Fibroblast of peridontal ligament (primary cell): ENCODE results near the gene OVCH2.
"Not testable (repeated sequence)": the region's sequence is repeated elsewhere in the genome, so short reads cannot be mapped to it uniquely, and the experiment has no call there.

Experiments used
- DNase-seq: peaks from one replicate; pipeline ENCODE4 v3.0.0-alpha.2; 2010; ENCODE audit errors: extremely low read depth

Gene OVCH2

DNA sequence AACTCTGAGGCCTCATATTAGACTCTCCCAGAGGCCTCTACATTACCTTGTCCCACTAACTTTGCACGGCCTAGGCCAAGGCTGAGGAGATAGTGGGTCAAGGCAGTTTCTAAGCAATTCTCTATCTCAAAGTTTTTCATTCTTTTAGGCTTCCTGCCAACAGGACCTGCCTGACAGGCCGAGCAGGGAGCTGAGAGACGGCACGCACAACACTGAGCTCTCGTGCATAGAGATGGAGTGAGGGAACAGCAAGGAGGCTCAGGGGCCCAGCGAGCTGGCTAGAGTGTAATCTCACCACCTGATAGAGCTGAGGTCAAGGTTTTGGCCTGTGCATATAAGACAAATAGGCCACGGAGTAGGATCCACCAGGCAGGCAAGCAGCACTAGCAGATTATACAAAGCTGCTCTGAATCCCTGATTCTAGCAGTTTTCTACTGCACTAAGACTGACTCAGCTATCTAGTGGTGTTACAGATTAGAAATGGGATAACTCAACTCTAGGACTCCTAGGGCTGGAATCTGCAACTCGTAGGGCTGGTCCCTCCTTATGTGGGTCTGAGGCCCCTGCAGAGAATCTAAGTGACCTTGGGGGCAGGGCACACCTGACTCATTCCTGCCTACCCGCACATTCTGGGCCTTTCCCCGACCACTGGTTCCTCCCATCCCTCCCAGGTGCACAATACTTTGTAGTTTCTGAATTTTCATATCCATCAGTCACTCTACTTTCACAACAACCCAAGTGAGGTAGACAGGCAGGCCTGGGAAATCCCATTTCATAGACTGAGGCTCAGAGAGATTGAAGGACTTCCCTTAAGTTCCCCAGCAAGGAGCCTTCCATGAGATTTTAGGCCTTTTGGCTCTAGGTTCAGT, 34.7 kb downstream of the OVCH2 start:
- no peak for DNase-seq

GRCh38 chr11:7670641-7671040, 35.6 kb downstream of the OVCH2 start:
- no peak for DNase-seq

- no peak for DNase-seq
These were observed 37.4 kb downstream of the OVCH2 start for GRCh38 chr11:7668911-7669310.

DNA sequence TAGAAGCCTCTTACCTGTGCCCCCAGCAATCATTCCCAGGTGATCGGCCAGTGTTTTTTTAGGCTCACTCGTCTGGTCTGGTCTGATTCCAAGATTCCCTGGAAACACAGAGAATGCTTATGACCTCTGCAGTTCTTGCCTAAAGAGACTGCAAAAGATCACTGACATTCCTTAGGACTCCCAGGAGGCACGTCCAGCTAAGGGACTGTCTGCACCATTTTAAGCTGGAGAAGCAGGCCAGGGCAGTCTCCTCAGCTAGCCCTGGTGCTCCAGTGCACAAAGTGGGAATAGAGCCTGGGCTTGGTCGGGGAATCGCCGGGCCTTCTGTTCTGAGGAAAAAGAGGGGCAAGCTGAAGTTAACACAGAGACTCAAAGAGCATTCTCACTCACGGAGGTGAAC, 37.8 kb downstream of the OVCH2 start:
- DNase-seq: no peak

DNA sequence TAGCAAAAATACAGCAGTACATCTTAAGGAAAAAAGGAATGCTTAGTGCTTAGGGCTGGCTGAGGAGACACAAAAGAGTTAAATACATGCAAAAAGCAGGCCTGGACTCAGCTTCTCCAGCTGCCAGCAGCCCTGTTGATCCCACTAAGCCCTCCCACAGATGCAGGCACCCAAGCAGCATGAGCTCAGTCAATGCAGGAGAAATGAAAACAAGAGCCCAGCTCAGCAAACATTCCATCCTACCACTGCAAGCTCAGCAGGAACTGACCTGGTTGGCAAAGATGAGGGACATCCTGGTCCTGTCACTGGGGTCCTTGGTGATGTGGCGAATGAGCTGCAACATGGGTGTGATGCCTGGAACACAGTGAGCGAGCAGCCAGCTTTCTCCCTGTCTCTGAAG, 38.8 kb downstream of the OVCH2 start:
- no peak for DNase-seq

- no peak for DNase-seq
These were observed 39.9 kb downstream of the OVCH2 start for GRCh38 chr11:7666292-7666866.

DNA sequence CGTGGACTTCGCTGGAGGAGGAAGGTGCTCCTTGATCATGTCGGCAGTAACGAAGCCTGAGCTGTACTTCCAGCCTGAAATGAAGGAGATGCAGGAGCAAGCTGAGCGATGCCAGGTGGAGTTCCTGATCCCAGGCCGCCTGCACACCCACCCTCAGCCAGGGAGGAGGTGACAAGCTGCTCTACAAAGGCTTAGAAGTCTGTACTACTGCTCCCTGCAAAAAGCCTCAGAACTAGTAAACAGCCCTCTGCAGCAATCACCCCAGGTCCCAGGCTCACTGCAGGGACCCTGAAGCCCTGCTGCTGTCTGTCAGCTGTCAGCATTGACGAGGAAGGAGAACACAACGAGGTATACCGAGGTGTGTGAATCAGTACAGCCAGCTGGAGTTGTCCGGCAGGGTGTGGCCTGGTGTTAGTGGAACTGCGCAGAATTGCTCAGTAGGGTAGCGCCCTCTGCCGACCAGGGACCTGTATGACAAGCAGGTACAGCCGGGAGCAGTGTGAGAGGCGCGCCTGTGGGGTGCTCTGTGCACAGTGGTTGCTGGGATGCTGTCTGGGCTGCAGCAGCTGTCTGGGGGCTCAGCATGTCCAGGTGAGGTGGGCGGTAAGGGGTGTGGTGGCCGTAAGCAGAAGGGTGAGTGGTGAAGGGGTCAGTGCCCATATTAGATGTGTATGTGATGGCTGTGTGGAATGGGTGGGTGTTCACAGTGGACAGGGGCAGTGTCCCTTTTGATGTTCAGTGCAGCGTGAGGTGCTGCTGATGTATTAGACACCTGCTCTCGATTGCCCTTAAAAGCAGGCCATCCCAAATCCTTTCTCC, 40.6 kb downstream of the OVCH2 start:
- DNase-seq: peak; percentile 58

- no peak for DNase-seq
These were observed 41.4 kb downstream of the OVCH2 start for GRCh38 chr11:7664867-7665266.

DNA sequence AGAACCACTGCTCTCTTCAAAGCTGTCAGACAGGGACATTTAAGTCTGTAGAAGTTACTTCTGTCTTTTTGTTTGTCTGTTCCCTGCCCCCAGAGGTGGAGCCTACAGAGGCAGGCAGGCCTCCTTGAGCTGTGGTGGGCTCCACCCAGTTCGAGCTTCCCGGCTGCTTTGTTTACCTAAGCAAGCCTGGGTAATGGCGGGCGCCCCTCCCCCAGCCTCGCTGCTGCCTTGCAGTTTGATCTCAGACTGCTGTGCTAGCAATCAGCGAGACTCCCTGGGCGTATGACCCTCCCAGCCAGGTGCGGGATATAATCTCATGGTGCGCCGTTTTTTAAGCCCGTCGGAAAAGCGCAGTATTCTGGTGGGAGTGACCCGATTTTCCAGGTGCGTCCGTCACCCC, 42.7 kb downstream of the OVCH2 start:
- DNase-seq: not testable (repeated sequence)

DNA sequence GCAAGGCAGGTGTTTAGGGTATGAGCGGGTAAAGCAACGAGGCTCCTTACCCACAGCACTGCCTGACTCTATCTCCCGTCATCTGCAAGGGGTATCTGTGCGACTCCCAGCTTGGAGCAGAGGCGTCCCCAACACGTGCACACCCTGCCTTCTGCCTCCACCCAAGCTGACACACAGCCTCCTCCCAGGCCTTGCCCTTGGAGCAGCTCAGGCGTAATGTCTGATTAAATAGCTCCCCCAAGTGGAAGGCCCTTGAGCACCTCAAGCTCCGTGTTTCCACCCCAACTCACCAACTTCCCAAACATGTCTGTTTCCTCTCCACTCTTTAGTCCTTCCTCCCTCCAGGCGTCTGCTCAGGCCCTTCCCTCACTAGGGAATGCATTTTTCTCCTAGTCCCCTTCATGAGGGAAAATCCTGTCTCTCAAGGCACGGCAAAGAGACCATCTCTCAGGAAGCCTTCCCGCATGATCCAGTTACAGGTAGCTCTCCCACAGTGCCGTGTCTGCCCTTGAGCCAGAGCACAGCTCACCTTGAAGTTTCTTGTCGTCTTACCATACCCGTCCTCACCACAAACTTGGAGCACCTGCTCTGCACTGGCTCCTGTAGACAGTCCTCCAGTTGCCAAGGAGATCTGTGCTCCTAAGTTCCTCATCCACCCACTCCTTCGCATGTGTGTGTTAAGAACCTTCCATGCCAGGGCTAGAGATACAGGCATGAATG, 48.8 kb downstream of the OVCH2 start:
- peak; percentile 80 for DNase-seq

DNA sequence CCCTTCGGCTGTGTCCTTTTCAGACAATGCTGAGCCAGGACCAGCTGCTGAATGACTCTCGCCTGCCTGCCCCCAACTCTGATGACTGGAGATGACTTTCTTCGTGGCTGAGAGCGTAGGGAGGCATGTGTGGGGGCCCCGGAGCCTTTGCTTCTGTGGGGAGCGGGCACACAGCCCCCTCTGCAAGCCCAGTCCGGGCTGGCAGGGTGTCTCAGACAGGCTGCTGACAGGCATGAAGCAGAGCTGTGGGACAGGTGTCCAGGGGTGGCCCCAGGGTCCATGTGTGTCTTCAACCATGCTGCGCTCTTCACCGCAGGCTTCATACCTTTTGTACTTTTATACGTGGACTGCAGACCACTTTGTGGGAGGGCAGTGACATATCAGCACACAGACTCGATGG, 49.6 kb downstream of the OVCH2 start:
- DNase-seq: no peak

DNA sequence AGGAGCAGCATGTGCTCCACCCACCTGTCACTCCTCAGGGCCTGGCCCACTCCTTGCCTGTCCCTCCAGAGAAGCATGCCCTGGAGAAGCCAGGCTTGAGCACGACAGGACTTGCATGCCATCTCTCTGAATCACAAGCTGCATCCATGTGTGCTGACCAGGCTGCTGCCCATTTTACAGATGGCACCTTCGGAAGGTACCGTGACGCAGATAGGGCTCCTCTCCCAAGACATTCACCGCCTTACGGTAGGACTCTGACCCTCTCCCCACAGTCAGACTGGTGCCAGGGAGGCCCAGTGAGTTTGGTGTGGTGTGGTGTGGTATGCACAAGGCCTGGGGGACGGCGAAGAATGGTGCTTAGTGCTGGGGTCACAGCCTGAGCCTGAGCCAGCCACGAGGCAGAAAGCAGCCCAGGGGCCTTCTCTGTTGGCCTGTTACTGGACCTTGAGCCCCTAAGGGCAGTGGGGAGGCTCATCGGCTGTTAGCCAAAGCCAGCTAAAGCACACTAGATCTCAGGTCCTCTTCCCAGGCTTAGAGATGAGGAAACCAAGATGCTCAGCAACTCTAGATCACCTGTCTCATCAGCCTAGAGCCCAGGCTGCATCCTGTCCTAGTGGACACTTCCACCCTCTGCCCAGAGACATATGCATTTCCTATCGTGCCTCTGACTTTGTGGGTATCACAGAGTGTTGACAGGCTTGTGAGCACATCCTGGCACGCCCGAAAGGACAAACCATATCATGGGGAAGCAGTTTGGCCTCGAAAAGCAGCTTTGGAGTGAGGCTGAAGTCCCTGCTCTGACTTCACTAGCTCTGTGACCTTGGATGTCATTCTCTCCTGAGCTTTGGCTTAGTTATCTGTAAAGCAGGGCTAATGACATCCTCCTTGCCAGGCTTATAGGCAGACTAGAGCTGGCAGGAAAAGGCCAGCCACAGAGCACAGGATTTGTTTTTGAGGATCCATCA, 50.7 kb downstream of the OVCH2 start:
- DNase-seq: no peak

DNA sequence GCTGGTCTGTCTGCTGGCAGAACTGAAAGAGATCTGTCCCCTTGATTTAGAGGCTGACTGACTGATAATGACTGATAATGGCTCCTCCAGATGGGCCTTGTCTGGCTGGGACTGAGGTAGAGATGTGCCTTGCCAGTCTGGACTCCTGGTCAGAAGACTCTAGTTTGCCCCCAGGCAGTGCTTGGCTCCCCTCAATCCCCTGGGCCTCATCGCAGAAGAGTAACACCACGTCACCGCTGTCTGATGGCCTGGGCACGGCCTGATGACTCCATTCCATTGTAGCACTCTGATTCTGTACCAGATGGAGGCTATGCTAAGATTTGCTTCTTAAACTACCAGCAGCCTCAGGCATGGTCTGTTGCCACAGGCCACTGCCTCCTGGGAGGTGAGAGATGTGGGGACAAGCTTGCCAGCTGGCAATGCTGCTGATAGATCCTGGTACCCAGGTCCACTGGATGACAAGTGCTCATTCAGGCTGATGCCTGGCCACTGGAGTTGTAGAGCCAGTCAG, 52.0 kb downstream of the OVCH2 start:
- no peak for DNase-seq

DNA sequence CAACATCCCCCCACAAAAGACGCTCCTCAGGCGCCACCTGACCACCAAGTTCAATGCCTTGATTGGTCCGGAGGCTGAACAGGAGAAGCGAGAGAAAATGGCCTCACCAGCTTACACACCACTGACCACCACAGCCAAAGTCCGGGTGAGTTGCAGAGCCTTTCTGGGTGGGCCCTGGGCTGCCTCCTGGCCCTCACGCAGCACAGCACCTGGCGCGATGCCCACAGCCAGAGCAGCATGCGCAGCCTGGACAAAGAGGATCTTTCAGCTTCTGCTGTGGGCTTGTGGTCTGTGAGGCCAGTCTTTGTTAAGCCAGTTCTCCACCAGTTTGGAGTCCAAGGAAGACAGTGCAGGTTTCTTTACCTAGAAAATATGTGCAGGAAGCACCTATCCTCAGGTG, 54.6 kb downstream of the OVCH2 start:
- DNase-seq: no peak

GRCh38 chr11:7651140-7651551, 55.1 kb downstream of the OVCH2 start:
- DNase-seq: no peak

- no peak for DNase-seq
These were observed 58.0 kb downstream of the OVCH2 start for GRCh38 chr11:7648264-7648663.

GRCh38 chr11:7646866-7647265, 59.4 kb downstream of the OVCH2 start:
- DNase-seq: no peak

- no peak for DNase-seq
These were observed 61.1 kb downstream of the OVCH2 start for GRCh38 chr11:7645206-7645605.

DNA sequence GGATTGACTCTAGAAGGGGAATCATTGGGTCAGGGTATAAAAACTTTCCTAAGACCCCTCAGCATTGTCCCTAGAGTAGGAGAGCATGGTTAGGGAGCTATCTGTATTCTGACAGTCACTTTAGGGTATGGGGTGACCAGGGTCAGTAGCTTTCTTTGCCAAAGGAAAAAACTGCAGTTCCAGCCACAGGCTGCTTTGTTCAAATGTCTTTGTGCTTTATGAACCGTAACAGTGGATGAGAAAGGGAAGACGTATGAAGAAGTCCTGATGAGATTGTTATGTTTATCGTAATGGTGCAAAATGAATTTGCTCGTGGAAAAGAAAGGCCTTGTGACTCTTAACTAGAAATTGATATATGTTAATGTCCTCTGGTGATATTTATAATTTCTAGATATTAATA, 63.0 kb downstream of the OVCH2 start:
- DNase-seq: no peak

- DNase-seq: no peak
These were observed 63.5 kb downstream of the OVCH2 start for GRCh38 chr11:7642747-7643146.

DNA sequence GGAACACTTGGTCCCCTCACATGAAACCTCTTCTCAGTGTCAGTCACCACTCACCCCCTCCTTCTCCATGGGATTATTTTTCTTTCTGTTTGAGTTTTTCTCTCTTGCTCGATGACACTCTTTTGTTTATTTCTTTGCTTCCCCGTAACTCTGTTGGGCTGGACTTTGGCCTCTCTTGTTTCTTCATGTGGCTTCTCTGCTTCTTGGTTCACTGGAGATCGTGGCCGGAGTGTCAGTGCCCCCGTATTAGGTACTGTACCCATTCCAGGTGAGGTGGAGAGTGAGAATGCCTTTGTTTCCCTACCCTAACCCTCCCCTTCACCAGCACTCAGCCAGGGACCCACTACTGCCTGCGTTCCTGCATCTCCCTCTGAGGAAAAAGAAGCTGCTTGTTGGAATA, 65.5 kb downstream of the OVCH2 start:
- no peak for DNase-seq
